ENCODE data around the gene CROCC2.

Gene CROCC2

DNA sequence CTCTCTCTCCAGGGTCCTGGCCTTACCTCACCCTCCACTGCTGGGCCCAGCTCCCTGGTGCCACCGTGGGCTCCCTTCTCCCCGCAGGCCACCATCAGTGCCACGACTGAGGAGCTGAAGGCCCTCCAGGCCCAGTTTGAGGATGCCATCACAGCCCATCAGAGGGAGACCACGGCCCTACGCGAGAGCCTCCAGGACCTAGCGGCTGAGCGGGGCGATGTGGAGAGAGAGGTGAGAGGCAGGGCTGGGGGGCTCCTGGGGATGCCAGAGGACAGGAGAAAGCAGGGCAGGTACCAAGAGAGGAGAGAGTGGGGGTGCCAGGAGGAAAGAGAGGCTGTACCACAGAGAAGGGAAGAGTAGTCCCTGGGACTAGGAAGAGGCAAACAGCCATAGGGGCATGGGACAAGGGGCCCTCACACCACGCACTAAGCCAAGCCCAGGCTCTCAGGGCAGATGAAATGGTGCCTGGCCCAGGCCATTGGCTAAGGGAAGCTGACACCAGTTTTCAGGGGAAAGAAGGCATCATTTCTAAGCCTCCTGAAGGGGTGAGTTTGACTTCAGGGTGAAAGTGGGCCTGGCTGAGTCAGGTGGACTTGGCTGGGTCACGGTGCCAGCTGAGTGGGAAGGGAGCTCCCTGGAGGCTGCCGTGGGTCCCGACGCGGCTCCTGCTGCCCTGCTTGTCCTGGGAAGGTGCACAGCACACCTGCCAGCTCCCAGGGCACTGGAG, 53.2 kb downstream of the CROCC2 start:
- DNase-seq: peak; percentile 3

- DNase-seq: peak; percentile 16
Observed at GRCh38 chr2:240959941-240960308, 53.8 kb downstream of the CROCC2 start.

- DNase-seq: peak; percentile 85
Observed at GRCh38 chr2:240960309-240960970, 54.3 kb downstream of the CROCC2 start.

DNA sequence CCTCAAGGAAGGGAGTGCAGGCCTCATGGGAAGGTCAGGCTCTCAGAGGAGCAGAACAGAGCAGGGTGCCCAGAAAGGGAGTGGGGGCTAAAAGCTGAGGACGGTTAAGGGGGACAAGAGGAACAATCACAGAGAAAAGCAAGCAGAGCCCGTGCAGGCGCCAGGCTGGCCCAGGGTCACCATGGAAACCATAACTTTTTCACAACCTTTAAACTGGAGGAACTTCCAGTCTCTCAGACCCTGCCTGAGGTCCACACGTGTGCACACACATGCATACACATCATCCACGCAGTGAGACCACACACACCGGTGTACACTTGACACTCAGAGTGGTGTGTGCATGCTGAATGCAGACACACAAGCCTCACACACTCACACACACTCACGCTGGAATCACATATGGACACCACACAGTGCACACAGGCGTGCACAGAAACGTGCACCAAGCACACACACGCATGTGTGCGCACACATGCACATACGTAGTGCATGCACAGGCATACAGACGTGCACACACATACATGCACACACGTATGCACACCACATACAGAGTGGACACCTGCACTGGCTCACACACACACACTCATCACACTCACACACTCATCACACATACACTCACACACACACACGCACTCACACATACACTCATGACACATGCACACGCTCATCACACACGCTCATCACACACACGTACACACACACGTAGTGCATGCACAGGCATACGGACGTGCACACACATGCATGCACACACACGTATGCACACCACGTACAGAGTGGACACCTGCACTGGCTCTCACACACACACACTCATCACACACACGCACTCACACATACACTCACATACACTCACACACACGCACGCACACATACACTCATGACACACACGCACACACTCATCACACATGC, 55.1 kb downstream of the CROCC2 start:
- DNase-seq: peak; percentile 87

GRCh38 chr2:240961910-240962299, 55.8 kb downstream of the CROCC2 start:
- peak; percentile 53 for DNase-seq

DNA sequence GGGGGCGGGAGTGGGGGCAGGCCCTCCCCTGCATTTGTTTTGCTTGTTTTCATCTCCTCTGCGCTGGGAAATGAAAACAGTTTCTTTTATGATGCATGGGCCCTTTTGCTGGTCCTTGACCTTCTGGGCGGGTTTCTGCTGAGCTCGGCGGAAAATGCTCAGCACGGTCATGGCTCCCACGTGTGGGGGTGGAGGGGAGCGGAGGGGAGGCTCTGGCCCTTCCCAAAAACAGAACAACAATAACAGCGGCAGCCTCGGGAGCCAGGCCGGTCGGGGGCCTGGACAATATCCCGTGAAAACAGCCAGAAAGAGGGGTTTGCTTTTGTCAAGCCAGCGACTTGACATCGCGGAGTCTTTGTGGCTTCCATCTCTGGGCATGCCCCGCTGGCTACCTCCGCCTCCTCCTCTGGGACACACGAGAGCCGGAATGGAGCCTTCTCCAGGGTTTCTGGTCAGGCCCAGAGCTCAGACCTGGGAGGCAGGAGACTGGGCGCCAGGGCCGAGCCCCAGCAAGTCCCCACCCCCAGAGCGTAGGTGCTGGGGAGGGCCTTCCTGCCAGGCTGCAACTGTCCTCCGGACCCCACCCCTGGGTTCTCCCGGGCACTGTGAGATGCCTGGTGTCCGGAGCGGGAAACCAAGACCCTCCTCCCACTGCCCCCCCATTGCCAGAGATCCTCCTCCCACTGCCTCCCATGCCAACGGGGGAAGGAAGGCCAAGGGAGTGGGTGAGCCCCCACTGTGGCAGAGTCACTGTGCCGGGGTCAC, 56.3 kb downstream of the CROCC2 start:
- DNase-seq: peak; percentile 79

GRCh38 chr2:240963065-240963867, 57.1 kb downstream of the CROCC2 start:
- no peak for DNase-seq

GRCh38 chr2:240963868-240964703, 58.0 kb downstream of the CROCC2 start:
- no peak for DNase-seq

DNA sequence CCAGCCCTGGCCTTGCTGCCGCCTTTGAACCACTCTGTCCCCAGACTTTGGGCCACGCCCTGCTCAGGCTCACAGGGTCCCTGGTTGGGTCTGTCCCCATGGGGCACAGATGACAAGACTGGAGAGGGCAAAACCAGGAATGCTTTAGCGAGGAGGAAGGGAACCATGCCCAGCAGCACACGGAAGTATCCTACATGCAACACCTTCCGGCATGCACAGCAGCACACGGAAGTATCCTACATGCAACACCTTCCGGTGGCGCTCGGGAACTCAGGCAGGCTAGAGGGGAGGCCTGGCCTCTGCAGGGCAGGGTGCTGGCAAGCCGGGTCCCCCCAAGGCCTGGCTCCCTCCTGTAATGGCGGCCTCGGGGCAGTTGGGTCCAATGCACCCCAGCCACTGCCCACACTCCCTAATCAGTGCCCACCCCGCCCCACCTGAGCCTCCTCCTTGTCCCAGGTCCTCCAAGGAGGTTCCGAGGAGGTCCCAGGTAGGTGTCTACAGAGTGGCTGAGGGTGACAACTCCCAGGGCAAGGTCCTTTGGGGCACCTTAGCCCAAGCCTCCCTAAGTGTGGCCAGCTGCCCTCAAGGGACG, 58.7 kb downstream of the CROCC2 start:
- DNase-seq: no peak

GRCh38 chr2:240965296-240965904, 59.3 kb downstream of the CROCC2 start:
- no peak for DNase-seq

DNA sequence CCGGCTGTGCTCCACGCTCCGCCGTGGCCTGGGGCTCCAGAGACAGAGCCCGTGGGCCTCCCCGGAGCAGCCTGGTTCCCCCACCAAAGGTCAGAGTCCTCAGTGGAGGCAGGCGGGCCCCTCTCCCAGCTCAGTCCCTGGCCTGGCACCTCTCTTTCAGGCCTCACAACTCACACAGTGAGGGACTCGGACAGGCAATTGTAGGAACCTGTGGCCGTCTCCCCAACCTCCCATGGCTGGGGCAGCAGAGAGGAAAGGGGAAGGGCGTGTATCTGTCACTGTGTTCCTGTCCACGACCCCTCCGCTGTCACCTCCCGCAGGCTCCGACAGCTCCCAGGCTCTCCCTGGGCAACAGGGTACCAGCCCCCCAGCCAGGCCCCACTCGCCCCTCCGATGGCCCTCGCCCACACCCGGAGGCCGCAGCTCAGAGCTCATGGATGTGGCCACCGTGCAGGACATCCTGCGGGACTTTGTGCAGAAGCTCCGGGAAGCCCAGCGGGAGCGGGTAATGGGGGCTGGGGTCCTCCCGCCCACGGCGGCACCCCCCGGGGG, 59.8 kb downstream of the CROCC2 start:
- no peak for DNase-seq

DNA sequence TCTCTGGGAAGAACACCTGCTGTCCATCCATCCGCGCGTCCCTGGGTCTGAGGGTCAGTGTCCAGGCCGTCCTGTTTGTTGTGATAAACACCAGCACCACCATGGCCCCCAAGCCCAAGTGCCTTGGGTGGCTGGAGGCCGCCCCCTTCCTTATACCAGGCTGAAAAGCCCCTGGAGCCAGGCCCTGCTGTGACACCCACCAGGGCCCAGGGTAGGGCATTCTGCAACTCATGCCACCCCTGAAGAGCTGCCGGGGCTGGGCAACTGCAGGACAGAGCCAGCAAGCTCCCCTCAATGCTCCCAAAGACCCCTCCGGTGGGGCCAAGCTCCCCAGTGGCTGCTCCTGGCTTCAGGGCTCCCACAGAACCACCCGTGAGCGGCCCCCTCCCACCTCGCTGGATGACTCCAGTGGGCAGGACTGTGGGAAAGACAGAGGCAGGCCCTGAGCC, 60.3 kb downstream of the CROCC2 start:
- no peak for DNase-seq

DNA sequence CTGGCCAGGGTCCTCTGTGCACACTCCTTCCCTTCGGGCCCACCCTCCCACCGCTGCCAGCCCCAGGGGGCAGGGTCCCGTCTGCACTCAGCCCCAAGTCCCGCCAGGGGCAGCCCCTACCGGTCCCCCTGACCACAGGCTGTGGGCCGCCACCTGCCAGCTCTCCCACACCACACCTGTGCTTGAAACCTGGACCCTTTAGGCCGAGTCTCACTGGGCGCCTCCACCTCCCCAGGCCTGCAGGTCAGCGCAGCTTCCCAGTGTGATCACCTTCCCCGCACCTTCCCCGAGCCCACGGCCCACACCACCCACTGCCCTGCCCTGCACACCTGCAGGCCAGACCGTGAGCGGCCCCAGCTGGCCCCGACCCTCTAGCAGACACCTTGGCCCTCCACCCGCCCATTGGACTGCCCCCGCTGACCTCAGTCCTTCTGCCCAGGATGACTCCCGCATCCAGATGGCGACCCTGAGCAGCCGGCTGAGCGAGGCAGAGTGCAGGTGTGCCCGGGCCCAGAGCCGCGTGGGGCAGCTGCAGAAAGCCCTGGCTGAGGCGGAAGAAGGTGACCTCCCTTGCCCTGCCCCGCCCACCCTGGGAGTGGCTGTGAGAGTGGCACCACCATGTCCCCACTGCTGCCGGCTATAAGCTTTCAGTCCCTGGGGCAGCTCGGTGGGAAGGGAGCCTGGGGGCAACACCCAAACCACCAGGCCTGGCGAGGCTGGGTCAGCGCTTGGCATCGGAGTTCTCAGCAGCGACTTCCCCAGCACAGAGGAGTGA, 61.0 kb downstream of the CROCC2 start:
- DNase-seq: no peak

- DNase-seq: no peak
Observed at GRCh38 chr2:240967681-240968621, 61.8 kb downstream of the CROCC2 start.

DNA sequence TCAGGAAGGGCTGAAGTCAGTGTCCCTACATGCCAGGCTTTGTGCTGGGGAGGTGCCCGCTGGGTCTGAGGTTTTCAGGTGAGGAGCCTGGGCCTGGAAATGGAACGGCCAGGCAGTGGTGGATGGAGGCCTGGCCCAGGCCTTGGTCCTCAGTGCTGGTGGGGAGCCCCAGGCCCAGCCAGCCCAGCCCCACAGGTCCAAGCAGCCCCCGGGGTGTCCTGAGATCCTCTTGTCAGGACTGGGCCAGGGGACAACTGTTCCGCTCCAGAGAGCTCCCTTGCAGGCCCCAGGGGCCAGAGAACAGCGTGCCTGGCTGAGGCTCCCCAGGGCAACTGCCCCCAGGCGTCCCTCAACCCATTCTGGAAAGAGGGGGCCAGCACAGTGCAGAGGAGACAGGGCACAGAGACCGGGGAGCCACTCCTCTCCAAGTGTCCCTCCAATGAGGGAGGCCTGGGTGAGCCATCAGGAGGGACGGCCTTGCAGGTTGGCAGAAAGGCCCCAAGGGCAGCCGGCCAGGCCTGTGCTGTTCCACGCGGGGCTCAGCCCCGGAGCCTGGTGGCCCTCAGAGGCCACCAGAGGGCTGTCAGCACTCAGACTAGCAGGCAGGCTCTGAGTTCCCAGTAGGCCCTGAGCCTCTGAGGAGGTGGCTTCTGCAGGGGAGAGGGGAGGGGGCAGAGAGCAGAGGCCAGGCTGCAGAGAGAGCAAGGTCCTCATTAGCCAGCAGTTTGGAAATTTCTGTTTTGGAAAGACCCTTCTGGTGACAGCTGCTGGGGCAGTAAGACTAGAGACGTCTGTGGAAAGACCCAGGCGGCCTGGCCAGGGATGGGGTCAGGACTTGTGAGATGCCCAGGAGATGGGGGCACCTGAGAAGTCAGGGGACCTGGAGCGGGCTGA, 62.8 kb downstream of the CROCC2 start:
- peak; percentile 31 for DNase-seq

DNA sequence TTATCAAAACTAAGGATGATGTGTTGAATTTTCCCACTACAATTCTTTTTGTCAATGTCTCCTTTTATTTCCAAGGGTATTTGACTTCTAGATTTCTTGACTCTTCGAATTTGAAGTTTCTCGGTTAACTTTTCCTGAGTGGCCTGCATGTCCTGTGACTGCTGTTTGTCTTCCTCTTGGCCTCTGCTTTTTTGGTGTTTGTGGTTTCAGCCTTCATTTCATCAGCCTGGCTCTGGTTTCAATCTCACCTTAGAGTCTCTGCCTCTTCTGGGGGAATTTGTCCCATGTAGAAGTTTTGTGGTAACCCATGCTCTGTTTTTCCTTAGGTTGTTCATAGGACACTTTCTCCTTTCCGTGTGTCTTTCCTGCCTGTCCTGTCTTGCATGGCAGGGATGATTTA, 64.0 kb downstream of the CROCC2 start:
- no peak for DNase-seq

GRCh38 chr2:240970816-240971215, 64.7 kb downstream of the CROCC2 start:
- no peak for DNase-seq
